Endothelial cell of umbilical vein (primary cell): ENCODE measurements around the gene CHRD. TPM values are rescaled to one million over a fixed set of nuclear protein-coding genes. Genes with fewer than 3 reads are reported as not detected.

ENCODE experiments used
- BruUV-seq: library from RNA; stranded (reverse); fragments of 400-500 nt; replicated peaks from 2 replicates; lab custom pipeline; 2021; lab: Mats Ljungman, UMichigan
- CTCF ChIA-PET: fragments of 300-600, 350-600 bp; sonication (Branson Sonifier 250); formaldehyde crosslinking; loops from one replicate; lab custom pipeline; 2021; ENCODE audit warnings: antibody characterized with exemption, inconsistent platforms; lab: Charles Lee
- POLR2A ChIA-PET: fragments of 300-600, 350-600 bp; sonication (Branson Sonifier 250); formaldehyde crosslinking; loops from one replicate; lab custom pipeline; 2021; ENCODE audit warnings: antibody characterized with exemption, inconsistent platforms; lab: Charles Lee
- DNase-seq: peaks from one replicate; pipeline ENCODE4 v3.0.0-alpha.2; 2011; ENCODE audit warnings: low read depth, low spot score
- FAIRE-seq: peaks from 2 replicates; lab custom pipeline; 2011; peaks lifted over from hg19 to GRCh38; lab: Jason Lieb, UNC
- H2AFZ ChIP-seq: 2 replicates; pipeline ENCODE4 v1.6.0; 2012; ENCODE audit warnings: low read depth, low read length, control low read depth, inconsistent platforms
- H3K27ac ChIP-seq: 2 replicates; pipeline ENCODE4 v1.5.1; 2011; ENCODE audit warnings: low read depth, mild to moderate bottlenecking, control low read depth, low read length, moderate library complexity; ENCODE audit not compliant: insufficient read depth
- H3K27me3 ChIP-seq, 2 experiments: 2 replicates each; pipeline versions ENCODE4 v1.6.0 to v1.6.1; 2011; ENCODE audit warnings: low read length in 2 of 2, mixed read lengths in 1 of 2; ENCODE audit not compliant: control insufficient read depth in 2 of 2, insufficient read depth in 2 of 2
- H3K36me3 ChIP-seq, 2 experiments: 2 replicates in 1 of 2; 3 replicates in 1 of 2; pipeline ENCODE4 v1.5.1; 2011; ENCODE audit warnings: low read length in 2 of 2, mild to moderate bottlenecking in 1 of 2, moderate library complexity in 1 of 2; ENCODE audit not compliant: control insufficient read depth in 2 of 2, insufficient read depth in 2 of 2; ENCODE audit errors: extremely low read depth in 1 of 2
- H3K4me1 ChIP-seq: 3 replicates; pipeline ENCODE4 v1.5.1; 2011; ENCODE audit warnings: mild to moderate bottlenecking, low read length; ENCODE audit not compliant: control insufficient read depth, insufficient read depth; ENCODE audit errors: extremely low read depth
- H3K4me2 ChIP-seq: 2 replicates; pipeline ENCODE4 v1.6.1; 2011; ENCODE audit warnings: low read length, control low read depth, mixed read lengths; ENCODE audit not compliant: insufficient read depth
- H3K4me3 ChIP-seq, 3 experiments: fragments of 200-600 bp in 1 of 3; sonication (generic), shearing (Covaris generic) in 1 of 3; replicated peaks in 1 of 3; 2 replicates each; pipeline ENCODE4 v1.5.1; 2011 to 2016; ENCODE audit warnings: control low read depth in 3 of 3, low read length in 3 of 3, mild to moderate bottlenecking in 2 of 3, inconsistent platforms in 1 of 3, low read depth in 1 of 3, moderate library complexity in 1 of 3; ENCODE audit not compliant: insufficient read depth in 1 of 3
- H3K79me2 ChIP-seq: 2 replicates; pipeline ENCODE4 v1.6.0; 2012; ENCODE audit warnings: low read length, inconsistent platforms; ENCODE audit not compliant: control insufficient read depth, insufficient read depth
- H3K9ac ChIP-seq: replicated peaks from 2 replicates; pipeline ENCODE3; 2011; ENCODE audit warnings: low read length, control low read depth; ENCODE audit not compliant: insufficient read depth; ENCODE audit errors: extremely low read depth
- H3K9me1 ChIP-seq: replicated peaks from 3 replicates; pipeline ENCODE4 v1.6.0; 2011; ENCODE audit warnings: mild to moderate bottlenecking, low read length; ENCODE audit not compliant: control insufficient read depth, insufficient read depth; ENCODE audit errors: extremely low read depth
- H3K9me3 ChIP-seq: replicated peaks from 2 replicates; pipeline ENCODE4 v1.5.1; 2012; ENCODE audit warnings: low read length, inconsistent platforms; ENCODE audit not compliant: control insufficient read depth, insufficient read depth
- H4K20me1 ChIP-seq: replicated peaks from 2 replicates; pipeline ENCODE3; 2011; ENCODE audit warnings: mild to moderate bottlenecking, low read length; ENCODE audit not compliant: control insufficient read depth, insufficient read depth; ENCODE audit errors: extremely low read depth
- EZH2 ChIP-seq: IDR thresholded peaks from 2 replicates; pipeline ENCODE4 v1.6.1; 2012; ENCODE audit warnings: borderline replicate concordance, low read depth, mild to moderate bottlenecking, moderate library complexity, low read length, inconsistent platforms; ENCODE audit not compliant: severe bottlenecking
- FOS ChIP-seq: IDR thresholded peaks from 2 replicates; pipeline ENCODE4 v1.6.1; 2011; ENCODE audit warnings: mild to moderate bottlenecking, low read length, moderate library complexity, borderline replicate concordance; ENCODE audit not compliant: insufficient read depth
- GATA2 ChIP-seq: IDR thresholded peaks from 2 replicates; pipeline ENCODE4 v1.7.0; 2011; ENCODE audit warnings: low read depth, mild to moderate bottlenecking, moderate library complexity, mixed read lengths, low read length; ENCODE audit not compliant: insufficient read length, insufficient read depth
- JUN ChIP-seq: IDR thresholded peaks from 2 replicates; pipeline ENCODE4 v1.6.1; 2011; ENCODE audit warnings: borderline replicate concordance, low read depth; ENCODE audit not compliant: insufficient read length, insufficient read depth
- MAX ChIP-seq: IDR thresholded peaks from 2 replicates; pipeline ENCODE4 v1.6.1; 2011; ENCODE audit not compliant: insufficient read depth, insufficient read length
- MYC ChIP-seq: IDR thresholded peaks from one replicate; pipeline ENCODE4 v1.6.1; 2011; ENCODE audit warnings: mild to moderate bottlenecking, low read depth, low read length
- POLR2A ChIP-seq: IDR thresholded peaks from 2 replicates; pipeline ENCODE4 v1.6.1; 2012; ENCODE audit warnings: low read depth, mild to moderate bottlenecking, control low read depth, low read length
- POLR2AphosphoS5 ChIP-seq: IDR thresholded peaks from 2 replicates; pipeline ENCODE4 v1.6.1; 2012; ENCODE audit warnings: low read depth, mild to moderate bottlenecking, control low read depth, low read length, moderate library complexity; ENCODE audit not compliant: insufficient read depth
- dilution Hi-C: fragments of 300-500 bp; cut with MboI; formaldehyde crosslinking; loops from one replicate; pipeline ENCODE4 v1.15.0; 2019; ENCODE audit warnings: low sequenced_read_pairs; ENCODE audit not compliant: extremely low pct_ligation_motif_present
- intact Hi-C: fragments of 100-400 bp; cut with micrococcal nuclease; formaldehyde crosslinking; loops from one replicate; pipeline ENCODE4 v1.10.0; 2022
- polyA plus RNA-seq, 4 experiments: library from polyadenylated mRNA; depleted of rRNA in 3 of 4; stranded (reverse) in 3 of 4; unstranded in 1 of 4; fragments of >200 nt; gene quantifications; 2 replicates each; pipeline versions ENCODE4 v1.2.1 to v1.2.3, GENCODE V29; 2011 to 2012; ENCODE audit warnings: missing spikeins in 1 of 4
- total RNA-seq: library from RNA; stranded (reverse); gene quantifications from 2 replicates; pipeline ENCODE4 v1.2.3, GENCODE V29; 2021
- TF ChIP-seq, protein P1 (sequence below), 2 donors: IDR thresholded peaks; 1 replicate in 1 of 2; 2 replicates in 1 of 2; pipeline ENCODE4 v1.5.1; 2011; ENCODE audit warnings: low read length in 2 of 2, mild to moderate bottlenecking in 2 of 2, moderate library complexity in 2 of 2, control low read depth in 1 of 2, inconsistent platforms in 1 of 2, low read depth in 1 of 2; ENCODE audit not compliant: insufficient read depth in 1 of 2; ENCODE audit errors: extremely low read depth in 1 of 2

The CHRD gene
- total and polyA plus RNA-seq, 2 donors (not counting 3 experiments of a cell fraction or from before 2014, with no cell fraction given): 0.40 to 0.54 TPM

DNA sequence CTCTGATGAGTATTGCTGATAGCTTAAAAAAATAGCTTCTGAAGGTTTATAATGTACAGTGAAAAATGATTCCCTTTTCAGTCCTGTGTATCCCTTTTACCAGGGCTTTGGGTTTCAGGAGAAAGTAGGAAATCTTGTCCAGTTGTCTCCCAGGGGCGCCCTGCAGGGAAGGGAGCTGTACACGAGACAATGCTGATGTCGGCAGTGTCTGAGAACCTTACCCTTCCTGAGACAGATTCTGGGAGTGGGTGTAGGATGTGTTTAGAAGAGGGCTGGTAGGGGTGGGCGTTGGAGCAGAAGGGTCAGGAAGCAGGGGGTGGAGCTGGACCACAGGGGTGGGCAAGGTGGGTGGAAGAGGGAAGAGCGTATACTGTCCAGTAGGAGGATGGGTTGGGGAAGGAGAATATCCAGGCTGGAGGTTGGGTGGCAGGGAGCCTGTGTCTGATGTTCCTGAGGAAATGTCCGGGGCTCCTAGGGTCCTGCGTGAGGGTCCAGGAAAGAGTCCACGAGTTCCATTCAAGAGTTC lies 7.5 kb upstream of the CHRD start:
- Histone ChIP-seq H3K9ac (no peak overlapping the region), H3K4me2 (no peak overlapping the region)
- CTCF ChIA-PET: interaction anchor here (0.7 to 10.1 kb wide), 28 partner anchors 8 to 189 kb away, joined by 3 to 266 read pairs (median 9); partner anchors contain the start of genes CHRD, CLCN2, EPHB3 and POLR2H

More for the DNA sequence above, 7.5 kb upstream of the CHRD start:
- H3K4me1 ChIP-seq: peaks cover 33% of the 10 kb centered on the region
- no peaks in the 10 kb centered on the region for H3K9me3 ChIP-seq
- POLR2A ChIA-PET: interaction anchor here (1.5 kb wide), 1 partner anchor 141 kb away, joined by 4 read pairs; no protein-coding TSS in a partner anchor
- dilution Hi-C loops (no loop called here), intact Hi-C loops (loop anchor here (10.0 kb wide), 1 partner anchor 402 kb away; no protein-coding TSS in a partner anchor)
- H2AFZ ChIP-seq: no peak overlapping the region
- H3K36me3 ChIP-seq: peaks cover 2 to 5% of the 10 kb centered on the region in 2 experiments
- H3K27me3 ChIP-seq: peaks cover 9 to 10% of the 10 kb centered on the region in 2 experiments
- H3K27ac ChIP-seq: no peak overlapping the region
- H3K4me3 ChIP-seq: no peak overlapping the region
- TF ChIP-seq FOS (no peak), POLR2AphosphoS5 (no peak), MAX (no peak), JUN (no peak), GATA2 (no peak), EZH2 (no peak), MYC (no peak), POLR2A (no peak)
- TF ChIP-seq, protein P1, sequence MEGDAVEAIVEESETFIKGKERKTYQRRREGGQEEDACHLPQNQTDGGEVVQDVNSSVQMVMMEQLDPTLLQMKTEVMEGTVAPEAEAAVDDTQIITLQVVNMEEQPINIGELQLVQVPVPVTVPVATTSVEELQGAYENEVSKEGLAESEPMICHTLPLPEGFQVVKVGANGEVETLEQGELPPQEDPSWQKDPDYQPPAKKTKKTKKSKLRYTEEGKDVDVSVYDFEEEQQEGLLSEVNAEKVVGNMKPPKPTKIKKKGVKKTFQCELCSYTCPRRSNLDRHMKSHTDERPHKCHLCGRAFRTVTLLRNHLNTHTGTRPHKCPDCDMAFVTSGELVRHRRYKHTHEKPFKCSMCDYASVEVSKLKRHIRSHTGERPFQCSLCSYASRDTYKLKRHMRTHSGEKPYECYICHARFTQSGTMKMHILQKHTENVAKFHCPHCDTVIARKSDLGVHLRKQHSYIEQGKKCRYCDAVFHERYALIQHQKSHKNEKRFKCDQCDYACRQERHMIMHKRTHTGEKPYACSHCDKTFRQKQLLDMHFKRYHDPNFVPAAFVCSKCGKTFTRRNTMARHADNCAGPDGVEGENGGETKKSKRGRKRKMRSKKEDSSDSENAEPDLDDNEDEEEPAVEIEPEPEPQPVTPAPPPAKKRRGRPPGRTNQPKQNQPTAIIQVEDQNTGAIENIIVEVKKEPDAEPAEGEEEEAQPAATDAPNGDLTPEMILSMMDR (IDR thresholded peaks at IDR 0.05; ENCODE audit: extremely low read depth in 1 of 2, insufficient read depth in 1 of 2, low read depth in 1 of 2, low read length in 2 of 2): no peak
- no peaks in the 10 kb centered on the region for H3K79me2 ChIP-seq
- no TSS peak for BruUV-seq
- no peaks in the 10 kb centered on the region for H4K20me1 ChIP-seq
- FAIRE-seq (no peak), DNase-seq (no peak)
- H3K9me1 ChIP-seq: no peaks in the 10 kb centered on the region
